Smooth muscle cell (in vitro differentiated cells): ENCODE data around the gene ABCE1. TPM values are rescaled to one million over a fixed set of nuclear protein-coding genes. Genes with fewer than 3 reads are reported as not detected.

Experiments
- DNase-seq: peaks from one replicate; lab custom pipeline; 2025; ENCODE audit not compliant: unreplicated experiment; lab: John Stamatoyannopoulos, UW
- H2AFZ ChIP-seq: fragments of 200-600 bp; sonication (generic); 2 replicates; pipeline ENCODE4 v1.6.0; 2016; ENCODE audit warnings: antibody characterized with exemption, low read depth, mild to moderate bottlenecking
- H3F3A ChIP-seq: fragments of 200-600 bp; sonication (generic); 2 replicates; pipeline ENCODE4 v1.6.0; 2017; ENCODE audit warnings: antibody characterized with exemption, low read depth
- H3K27ac ChIP-seq: fragments of 200-600 bp; sonication (generic); 2 replicates; pipeline ENCODE4 v1.5.1; 2016; ENCODE audit warnings: low read depth, mild to moderate bottlenecking
- H3K27me3 ChIP-seq: fragments of 200-600 bp; sonication (generic); 2 replicates; pipeline ENCODE4 v1.6.1; 2016; ENCODE audit warnings: low read depth, mild to moderate bottlenecking
- H3K36me3 ChIP-seq: fragments of 200-600 bp; sonication (generic); 2 replicates; pipeline ENCODE4 v1.5.1; 2016; ENCODE audit warnings: low read depth
- H3K4me1 ChIP-seq: fragments of 200-600 bp; sonication (generic); 2 replicates; pipeline ENCODE4 v1.5.1; 2016; ENCODE audit warnings: low read depth
- H3K4me2 ChIP-seq: fragments of 200-600 bp; sonication (generic); 2 replicates; pipeline ENCODE4 v1.6.0; 2016; ENCODE audit warnings: mild to moderate bottlenecking
- H3K4me3 ChIP-seq: fragments of 200-600 bp; sonication (generic); 2 replicates; pipeline ENCODE4 v1.5.1; 2016; ENCODE audit warnings: mild to moderate bottlenecking
- H3K79me2 ChIP-seq: fragments of 200-600 bp; sonication (generic); 2 replicates; pipeline ENCODE4 v1.6.0; 2016; ENCODE audit warnings: low read depth, mild to moderate bottlenecking
- H3K9ac ChIP-seq: fragments of 200-600 bp; sonication (generic); 2 replicates; pipeline ENCODE4 v1.6.0; 2016; ENCODE audit warnings: low read depth
- H3K9me3 ChIP-seq: fragments of 200-600 bp; sonication (generic); replicated peaks from 2 replicates; pipeline ENCODE4 v1.5.1; 2016; ENCODE audit warnings: low read depth
- H4K20me1 ChIP-seq: fragments of 200-600 bp; sonication (generic); 2 replicates; pipeline ENCODE4 v1.6.0; 2016; ENCODE audit warnings: low read depth
- CTCF ChIP-seq: fragments of 200-600 bp; sonication (generic); IDR thresholded peaks from 2 replicates; pipeline ENCODE4 v1.5.1; 2017; ENCODE audit warnings: borderline replicate concordance, mild to moderate bottlenecking, antibody characterized with exemption; ENCODE audit not compliant: insufficient read depth, poor library complexity, severe bottlenecking
- WGBS: methylation state at CpG from one replicate; pipeline ENCODE4 v1.1.7; 2016; ENCODE audit warnings: low lambda C conversion rate; 5-methylcytosine and 5-hydroxymethylcytosine counted together
- polyA plus RNA-seq: library from polyadenylated mRNA; unstranded; fragments of >200 nt; fragmentation: Nextera tagmentation; extraction: Ambion mirVana; gene quantifications from 2 replicates; pipeline ENCODE4 v1.2.1, GENCODE V29; 2016
- total RNA-seq: library from RNA; depleted of rRNA; stranded (reverse); fragments of >200 nt; gene quantifications from 2 replicates; pipeline ENCODE4 v1.2.3, GENCODE V29; 2014

The ABCE1 gene
- total and polyA plus RNA-seq, 2 experiments from 2014 or later: 29.6 to 91.8 TPM

GRCh38 chr4:145098675-145099037 lies 545 bp downstream of the ABCE1 start:
- WGBS: 0% methylated on average over 9 of the region's 9 CpGs
- Histone ChIP-seq H3K9ac (peak overlapping the region; percentile 95), H4K20me1 (peaks cover 31% of the 10 kb centered on the region), H3K4me1 (peaks cover 24% of the 10 kb centered on the region), H3K4me3 (peak overlapping the region; percentile 77), H3K79me2 (peaks cover 89% of the 10 kb centered on the region), H2AFZ (peak overlapping the region; percentile 97), H3K27ac (peak overlapping the region; percentile 98), H3F3A (no peaks in the 10 kb centered on the region), H3K4me2 (peak overlapping the region; percentile 90), H3K36me3 (peaks cover 16% of the 10 kb centered on the region), H3K27me3 (no peaks in the 10 kb centered on the region), H3K9me3 (peaks cover 5% of the 10 kb centered on the region)
- DNase-seq: no peak
- no peak for TF ChIP-seq CTCF

GRCh38 chr4:145099653-145100052 lies 1.5 kb downstream of the ABCE1 start:
- peak overlapping the region; percentile 95 for H3K9ac ChIP-seq
- no peak for TF ChIP-seq CTCF
- H3K4me2 ChIP-seq: peak overlapping the region; percentile 90
- no peak overlapping the region for H2AFZ ChIP-seq
- peaks cover 33% of the 10 kb centered on the region for H4K20me1 ChIP-seq
- H3K36me3 ChIP-seq: peaks cover 8% of the 10 kb centered on the region
- H3K4me1 ChIP-seq: peaks cover 24% of the 10 kb centered on the region
- H3F3A ChIP-seq: no peaks in the 10 kb centered on the region
- no peak for DNase-seq
- WGBS: 48% methylated on average over 5 of the region's 5 CpGs
- peaks cover 89% of the 10 kb centered on the region for H3K79me2 ChIP-seq
- H3K27me3 ChIP-seq: no peaks in the 10 kb centered on the region
- H3K9me3 ChIP-seq: peaks cover 2% of the 10 kb centered on the region
- peak overlapping the region; percentile 77 for H3K4me3 ChIP-seq
- H3K27ac ChIP-seq: no peak overlapping the region

- TF ChIP-seq CTCF: no peak
- H3F3A ChIP-seq: no peaks in the 10 kb centered on the region
- H3K27ac ChIP-seq: no peak overlapping the region
- DNase-seq: no peak
- no peaks in the 10 kb centered on the region for H3K9me3 ChIP-seq
- H2AFZ ChIP-seq: no peak overlapping the region
- H3K4me3 ChIP-seq: no peak overlapping the region
- H3K9ac ChIP-seq: no peak overlapping the region
- peaks cover 24% of the 10 kb centered on the region for H3K4me1 ChIP-seq
- no peak overlapping the region for H3K4me2 ChIP-seq
- H3K27me3 ChIP-seq: no peaks in the 10 kb centered on the region
- WGBS: 93% methylated on average over 1 of the region's 1 CpG
- H3K36me3 ChIP-seq: peaks cover 11% of the 10 kb centered on the region
- H3K79me2 ChIP-seq: peaks cover 83% of the 10 kb centered on the region
- H4K20me1 ChIP-seq: peaks cover 33% of the 10 kb centered on the region
Measured at GRCh38 chr4:145101091-145101490, 3.0 kb downstream of the ABCE1 start.

- Histone ChIP-seq H2AFZ (no peak overlapping the region), H3K4me3 (no peak overlapping the region), H3K36me3 (peaks cover 25% of the 10 kb centered on the region), H3K79me2 (peaks cover 82% of the 10 kb centered on the region), H3K9ac (no peak overlapping the region), H4K20me1 (peaks cover 37% of the 10 kb centered on the region), H3K9me3 (no peaks in the 10 kb centered on the region), H3K27me3 (no peaks in the 10 kb centered on the region), H3K4me2 (no peak overlapping the region), H3F3A (no peaks in the 10 kb centered on the region), H3K4me1 (peaks cover 17% of the 10 kb centered on the region), H3K27ac (no peak overlapping the region)
- no peak for TF ChIP-seq CTCF
- DNase-seq: no peak
- WGBS: 93% methylated on average over 2 of the region's 2 CpGs
Measured at GRCh38 chr4:145102619-145103018, 4.5 kb downstream of the ABCE1 start.
